D721Med (cell line): ENCODE measurements around the gene RPS14.

Experiments
- DNase-seq: peaks from one replicate; pipeline ENCODE4 v3.0.0; 2011; ENCODE audit warnings: low spot score; ENCODE audit not compliant: insufficient read length
- FAIRE-seq: peaks from 2 replicates; lab custom pipeline; 2011; peaks lifted over from hg19 to GRCh38; lab: Jason Lieb, UNC
- CTCF ChIP-seq: IDR thresholded peaks from 2 replicates; pipeline ENCODE4 v1.5.1; 2012; ENCODE audit warnings: mild to moderate bottlenecking, control low read depth; ENCODE audit not compliant: insufficient read depth; ENCODE audit errors: missing control alignments

The RPS14 gene

GRCh38 chr5:150406103-150406722 is 43.3 kb downstream of the RPS14 start:
- no peak for TF ChIP-seq CTCF
- FAIRE-seq (no peak), DNase-seq (no peak)

GRCh38 chr5:150404941-150405816 is 44.4 kb downstream of the RPS14 start:
- FAIRE-seq (no peak), DNase-seq (no peak)
- no peak for TF ChIP-seq CTCF

- DNase-seq (no peak), FAIRE-seq (no peak)
- TF ChIP-seq CTCF: no peak
These were observed 45.0 kb downstream of the RPS14 start for GRCh38 chr5:150404535-150404934.

- DNase-seq (no peak), FAIRE-seq (no peak)
- TF ChIP-seq CTCF: no peak
These were observed 45.4 kb downstream of the RPS14 start for GRCh38 chr5:150404121-150404520.

- DNase-seq (no peak), FAIRE-seq (no peak)
- no peak for TF ChIP-seq CTCF
These were observed 46.6 kb downstream of the RPS14 start for GRCh38 chr5:150402901-150403342.

GRCh38 chr5:150402229-150402773 is 47.2 kb downstream of the RPS14 start:
- FAIRE-seq (no peak), DNase-seq (no peak)
- no peak for TF ChIP-seq CTCF
